Endodermal cell (in vitro differentiated cells): ENCODE data around the gene NOX5. TPM values are rescaled to one million over a fixed set of nuclear protein-coding genes. Genes with fewer than 3 reads are reported as not detected.

Source experiments
- DNase-seq: peaks from one replicate; pipeline ENCODE4 v3.0.0-alpha.2; 2017
- H3K27ac ChIP-seq: 2 replicates; pipeline ENCODE4 v1.5.1; 2013; ENCODE audit warnings: mild to moderate bottlenecking, low read depth, low read length, moderate library complexity
- H3K27me3 ChIP-seq: 2 replicates; pipeline ENCODE4 v1.6.1; 2013; ENCODE audit warnings: mild to moderate bottlenecking, low read length, moderate library complexity; ENCODE audit not compliant: insufficient read depth, control insufficient read depth, poor library complexity, severe bottlenecking
- H3K36me3 ChIP-seq: 2 replicates; pipeline ENCODE4 v1.7.0; 2013; ENCODE audit warnings: mild to moderate bottlenecking, low read length, moderate library complexity; ENCODE audit not compliant: control insufficient read depth, insufficient read depth
- H3K4me1 ChIP-seq: one replicate; pipeline ENCODE4 v1.7.0; 2013; ENCODE audit warnings: low read length; ENCODE audit not compliant: control insufficient read depth, insufficient read depth
- H3K4me3 ChIP-seq: 2 replicates; pipeline ENCODE4 v1.5.1; 2013; ENCODE audit warnings: mild to moderate bottlenecking, low read length, moderate library complexity
- H3K9ac ChIP-seq: 2 replicates; pipeline ENCODE4 v1.6.1; 2013; ENCODE audit warnings: mild to moderate bottlenecking, low read length, moderate library complexity; ENCODE audit not compliant: poor library complexity, severe bottlenecking; ENCODE audit errors: extremely low read depth
- H3K9me3 ChIP-seq: 2 replicates; pipeline ENCODE4 v1.6.1; 2013; ENCODE audit warnings: mild to moderate bottlenecking, low read length, moderate library complexity; ENCODE audit not compliant: control insufficient read depth
- H3K27ac Mint-ChIP-seq: 2 replicates; pipeline ENCODE4 v1.8.0; 2020; ENCODE audit warnings: mixed read lengths
- H3K27me3 Mint-ChIP-seq: 2 replicates; pipeline ENCODE4 v1.8.0; 2021; ENCODE audit warnings: mild to moderate bottlenecking, mixed read lengths; ENCODE audit not compliant: insufficient read depth
- H3K36me3 Mint-ChIP-seq: 2 replicates; pipeline ENCODE4 v1.8.0; 2020; ENCODE audit warnings: low read depth, mixed read lengths
- H3K4me1 Mint-ChIP-seq: 2 replicates; pipeline ENCODE4 v1.8.0; 2020; ENCODE audit warnings: mixed read lengths
- H3K4me3 Mint-ChIP-seq: 2 replicates; pipeline ENCODE4 v1.8.0; 2020; ENCODE audit warnings: mild to moderate bottlenecking, moderate library complexity, mixed read lengths
- H3K9me3 Mint-ChIP-seq: 2 replicates; pipeline ENCODE4 v1.8.0; 2020; ENCODE audit warnings: mild to moderate bottlenecking, mixed read lengths
- WGBS, 2 experiments: methylation state at CpG; one replicate each; pipeline versions ENCODE4 v1.1.5 to v1.1.7; 2013; ENCODE audit warnings: missing lambda C conversion rate in 2 of 2, mixed read lengths in 1 of 2; ENCODE audit not compliant: insufficient coverage in 1 of 2, insufficient read length in 1 of 2; 5-methylcytosine and 5-hydroxymethylcytosine counted together
- total RNA-seq, 2 donors: library from RNA; stranded (reverse); fragmentation: NEBNext Ultra II Directional in 1 of 2; extraction: Animal tissue kit (Norgen Biotek cat#: 25700) in 1 of 2; gene quantifications; 2 replicates in 1 of 2; 3 replicates in 1 of 2; pipeline ENCODE4 v1.2.1, GENCODE V29; 2021
- TF ChIP-seq, protein P1 (sequence below): fragments of 200-600 bp; sonication (generic); conservative IDR thresholded peaks from 2 replicates; pipeline ENCODE4 v1.5.0; 2021; ENCODE audit warnings: antibody characterized with exemption, mild to moderate bottlenecking

The NOX5 gene
- total RNA-seq, 2 donors from 2014 or later, result not detected

GRCh38 chr15:69034352-69034751 lies 19.9 kb downstream of the NOX5 start:
- TF ChIP-seq, protein P1, sequence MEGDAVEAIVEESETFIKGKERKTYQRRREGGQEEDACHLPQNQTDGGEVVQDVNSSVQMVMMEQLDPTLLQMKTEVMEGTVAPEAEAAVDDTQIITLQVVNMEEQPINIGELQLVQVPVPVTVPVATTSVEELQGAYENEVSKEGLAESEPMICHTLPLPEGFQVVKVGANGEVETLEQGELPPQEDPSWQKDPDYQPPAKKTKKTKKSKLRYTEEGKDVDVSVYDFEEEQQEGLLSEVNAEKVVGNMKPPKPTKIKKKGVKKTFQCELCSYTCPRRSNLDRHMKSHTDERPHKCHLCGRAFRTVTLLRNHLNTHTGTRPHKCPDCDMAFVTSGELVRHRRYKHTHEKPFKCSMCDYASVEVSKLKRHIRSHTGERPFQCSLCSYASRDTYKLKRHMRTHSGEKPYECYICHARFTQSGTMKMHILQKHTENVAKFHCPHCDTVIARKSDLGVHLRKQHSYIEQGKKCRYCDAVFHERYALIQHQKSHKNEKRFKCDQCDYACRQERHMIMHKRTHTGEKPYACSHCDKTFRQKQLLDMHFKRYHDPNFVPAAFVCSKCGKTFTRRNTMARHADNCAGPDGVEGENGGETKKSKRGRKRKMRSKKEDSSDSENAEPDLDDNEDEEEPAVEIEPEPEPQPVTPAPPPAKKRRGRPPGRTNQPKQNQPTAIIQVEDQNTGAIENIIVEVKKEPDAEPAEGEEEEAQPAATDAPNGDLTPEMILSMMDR, result no peak
- Histone ChIP-seq H3K9ac (no peak overlapping the region), H3K4me1 (no peaks in the 10 kb centered on the region), H3K9me3 (no peaks in the 10 kb centered on the region), H3K27ac (no peak overlapping the region), H3K27me3 (peaks cover 13% of the 10 kb centered on the region), H3K4me3 (no peak overlapping the region), H3K36me3 (no peaks in the 10 kb centered on the region)
- Mint-ChIP-seq H3K36me3 (no peaks in the 10 kb centered on the region), H3K27ac (no peak overlapping the region), H3K9me3 (no peaks in the 10 kb centered on the region), H3K4me3 (no peak overlapping the region), H3K27me3 (peaks cover 36% of the 10 kb centered on the region), H3K4me1 (peaks cover 3% of the 10 kb centered on the region)
- WGBS, 2 experiments, result 0 to 64% methylated on average over 1 to 4 of the region's 4 CpGs
- no peak for DNase-seq

- peak; percentile 90 for DNase-seq
- WGBS, 2 experiments, result 65 to 69% methylated on average over 11 to 16 of the region's 16 CpGs
- TF ChIP-seq, protein P1, result peak; percentile 77
- H3K27me3 ChIP-seq, result peaks cover 13% of the 10 kb centered on the region
- H3K4me3 Mint-ChIP-seq, result no peak overlapping the region
- peaks cover 36% of the 10 kb centered on the region for H3K27me3 Mint-ChIP-seq
- no peak overlapping the region for H3K4me3 ChIP-seq
- no peak overlapping the region for H3K27ac Mint-ChIP-seq
- H3K9me3 Mint-ChIP-seq, result no peaks in the 10 kb centered on the region
- H3K4me1 Mint-ChIP-seq, result peaks cover 3% of the 10 kb centered on the region
- H3K9me3 ChIP-seq, result no peaks in the 10 kb centered on the region
- H3K9ac ChIP-seq, result no peak overlapping the region
- H3K36me3 Mint-ChIP-seq, result no peaks in the 10 kb centered on the region
- H3K36me3 ChIP-seq, result no peaks in the 10 kb centered on the region
- H3K4me1 ChIP-seq, result no peaks in the 10 kb centered on the region
- no peak overlapping the region for H3K27ac ChIP-seq
Observed at GRCh38 chr15:69035205-69035917, 20.9 kb downstream of the NOX5 start.

DNA sequence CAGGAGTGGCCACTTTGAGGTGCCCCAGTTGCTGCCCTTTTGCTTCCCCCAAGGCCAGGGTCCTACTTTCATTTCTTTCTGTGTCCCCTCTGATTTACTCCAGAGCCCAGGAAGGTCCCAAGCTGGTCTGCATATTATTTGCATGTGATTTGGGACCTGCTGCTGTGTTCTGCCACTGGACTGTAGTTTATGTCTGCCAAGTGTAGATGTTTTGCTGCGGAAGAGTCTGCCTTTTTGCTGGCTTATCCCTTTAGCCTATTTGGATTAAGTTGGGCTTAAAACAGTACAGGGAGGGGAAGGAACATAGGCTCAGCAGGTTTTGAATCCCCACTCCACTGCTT lies 21.4 kb downstream of the NOX5 start:
- DNase-seq, result no peak
- TF ChIP-seq, protein P1, result no peak
- Mint-ChIP-seq H3K4me1 (peaks cover 3% of the 10 kb centered on the region), H3K36me3 (no peaks in the 10 kb centered on the region), H3K9me3 (no peaks in the 10 kb centered on the region), H3K27me3 (peaks cover 36% of the 10 kb centered on the region), H3K4me3 (no peak overlapping the region), H3K27ac (no peak overlapping the region)
- Histone ChIP-seq H3K36me3 (no peaks in the 10 kb centered on the region), H3K9ac (no peak overlapping the region), H3K9me3 (no peaks in the 10 kb centered on the region), H3K4me3 (no peak overlapping the region), H3K27ac (no peak overlapping the region), H3K4me1 (no peaks in the 10 kb centered on the region), H3K27me3 (peaks cover 13% of the 10 kb centered on the region)
- 96% methylated on average over 1 of the region's 1 CpG; no CpG with 5 or more reads in 1 of the 2 experiments for WGBS, 2 experiments
